GM19455 (cell line): ENCODE results near the gene ELF5.
A peak's percentile ranks its signal among the peaks of the same experiment; 100 is the strongest.

Experiments
- ATAC-seq: cut with Tn5 transposase; IDR thresholded peaks from one replicate; pipeline ENCODE4 v1.9.1; 2021; ENCODE audit not compliant: unreplicated experiment

ELF5 gene

DNA sequence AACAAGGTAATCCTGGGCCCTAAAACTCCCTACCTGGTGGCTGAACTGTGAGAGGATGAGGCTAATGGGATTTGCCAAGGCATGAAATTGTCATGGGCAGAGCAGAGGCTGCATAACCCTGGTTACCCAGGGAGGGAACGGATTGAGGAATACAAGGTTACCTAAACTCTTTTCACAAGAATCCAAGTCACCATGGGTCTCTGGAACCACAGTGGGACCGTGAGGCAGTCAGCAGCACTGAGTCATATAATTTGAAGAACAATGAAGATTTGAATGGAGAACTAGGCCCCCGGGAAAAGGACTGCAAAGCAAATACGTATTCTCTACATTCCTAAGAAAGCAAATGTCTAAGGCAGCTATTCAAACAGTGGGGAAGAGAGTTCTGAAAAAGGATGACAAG, 55.1 kb downstream of the ELF5 start:
- ATAC-seq = no peak

DNA sequence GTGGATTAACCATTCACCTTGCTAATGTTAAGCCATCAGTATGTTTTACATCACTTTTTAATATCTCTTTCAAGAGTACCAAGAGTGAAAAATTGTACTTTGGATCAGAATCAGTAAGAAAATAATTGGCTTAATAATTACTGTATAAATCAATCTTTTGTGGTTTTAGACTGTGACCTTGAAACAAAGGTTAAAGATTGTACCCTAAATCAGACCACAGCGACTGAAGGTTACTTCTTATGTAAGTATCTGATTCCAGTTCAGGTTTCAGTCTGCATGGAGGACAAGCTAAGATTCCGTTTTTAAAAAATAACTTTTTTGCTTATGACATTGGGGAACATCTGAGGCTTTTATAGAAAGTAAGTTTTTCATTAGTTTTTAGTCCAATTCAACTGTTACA, 56.0 kb downstream of the ELF5 start:
- no peak for ATAC-seq

DNA sequence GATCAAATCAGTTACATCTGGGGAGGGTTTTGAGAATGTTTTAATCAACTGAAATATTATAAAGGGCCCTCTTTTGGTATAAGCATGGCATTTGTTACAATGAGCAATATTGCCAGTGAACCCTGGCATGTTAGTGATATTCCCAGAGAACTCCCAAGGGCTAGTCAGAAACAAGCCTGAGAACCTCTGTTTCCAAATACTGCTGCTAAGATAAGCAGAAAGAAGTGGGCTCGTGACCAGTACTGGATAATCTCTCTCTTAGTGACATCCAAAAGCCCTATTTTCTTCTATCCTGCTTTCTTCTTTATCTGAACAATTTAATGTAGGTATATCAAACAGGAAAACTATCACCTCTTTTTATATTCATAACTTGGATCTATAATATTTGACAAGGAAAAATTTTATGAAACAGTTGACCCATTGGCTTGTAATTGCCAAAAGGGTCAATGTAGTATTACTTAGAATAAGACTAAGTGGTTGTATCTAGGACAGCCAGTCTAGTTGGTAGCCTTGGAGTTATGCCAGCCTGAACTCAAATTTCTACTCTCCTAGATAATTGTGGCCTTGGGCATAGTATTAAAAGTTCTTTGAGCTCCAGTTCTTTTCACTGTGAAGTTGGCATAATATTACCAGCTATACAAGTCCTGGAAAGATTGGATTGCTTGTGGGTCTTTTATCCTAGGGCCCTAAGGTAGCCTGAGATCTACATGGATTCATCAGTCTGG, 59.1 kb downstream of the ELF5 start:
- ATAC-seq = no peak

DNA sequence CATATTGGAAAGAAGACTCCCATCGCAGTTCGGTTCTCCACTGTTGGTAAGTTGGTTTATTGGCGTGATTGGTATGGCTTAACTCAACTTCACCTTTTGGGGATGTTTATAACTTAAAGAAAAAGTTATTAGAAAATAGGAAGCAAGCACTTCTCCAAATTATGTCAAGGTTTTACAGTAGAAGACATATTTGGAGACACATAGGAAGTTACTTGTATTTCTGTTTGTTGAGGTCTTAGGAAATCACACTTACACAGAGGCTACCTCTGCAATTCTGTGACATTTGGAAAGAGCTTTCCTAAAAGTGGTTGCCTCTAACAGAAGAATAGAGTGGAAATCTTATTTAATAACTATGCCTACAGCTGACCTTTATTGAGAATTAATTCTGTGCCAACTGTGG, 62.5 kb downstream of the ELF5 start:
- ATAC-seq = no peak

DNA sequence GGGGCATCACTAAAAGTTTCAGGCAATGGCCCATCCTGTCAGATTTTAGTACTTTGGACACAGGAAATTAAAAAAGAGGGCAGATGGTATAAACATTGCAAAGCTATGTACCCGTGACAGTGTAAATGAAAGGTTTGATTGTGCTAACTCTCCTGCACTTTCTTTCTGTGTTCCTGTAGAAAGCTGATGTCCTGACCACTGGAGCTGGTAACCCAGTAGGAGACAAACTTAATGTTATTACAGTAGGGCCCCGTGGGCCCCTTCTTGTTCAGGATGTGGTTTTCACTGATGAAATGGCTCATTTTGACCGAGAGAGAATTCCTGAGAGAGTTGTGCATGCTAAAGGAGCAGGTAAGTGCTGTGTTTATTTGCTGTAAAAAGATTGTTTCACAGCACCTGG, 64.6 kb downstream of the ELF5 start:
- ATAC-seq = no peak

DNA sequence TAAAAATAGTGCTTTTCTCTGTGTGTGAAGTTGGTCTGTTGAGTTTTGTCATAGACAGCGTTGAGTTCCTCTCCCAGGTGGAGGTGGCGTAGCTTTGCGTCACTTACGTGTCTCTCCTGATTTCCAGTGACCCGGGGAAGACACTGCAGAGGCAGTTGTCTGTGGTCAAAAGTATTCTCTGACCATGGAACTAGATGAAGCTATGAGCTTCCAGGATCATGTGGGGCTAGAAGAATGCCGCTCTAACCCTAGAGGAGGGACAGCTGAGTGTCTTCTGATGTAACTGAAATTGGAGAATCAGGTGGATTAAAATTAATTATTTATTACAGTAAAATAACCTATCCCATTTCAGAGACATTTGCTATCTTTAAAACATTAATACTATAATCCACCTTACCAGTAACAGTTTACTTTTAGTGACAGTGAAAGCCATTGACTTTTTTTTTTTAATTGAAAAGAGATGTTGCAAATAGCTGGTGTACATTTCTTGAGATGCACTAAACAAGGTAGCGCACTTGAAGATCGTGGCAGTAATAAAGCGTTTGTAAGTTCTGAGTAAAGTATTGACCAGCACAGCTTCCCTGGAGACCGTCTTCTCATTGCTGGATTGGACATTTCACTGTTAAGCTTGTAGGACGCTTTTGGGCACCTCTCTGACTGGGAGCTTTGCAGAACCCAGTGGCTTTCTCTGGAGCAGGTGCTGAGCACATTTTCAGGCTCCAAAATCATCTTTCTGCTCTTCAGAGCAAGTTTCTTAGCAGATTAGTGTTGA, 65.2 kb downstream of the ELF5 start:
- no peak for ATAC-seq

DNA sequence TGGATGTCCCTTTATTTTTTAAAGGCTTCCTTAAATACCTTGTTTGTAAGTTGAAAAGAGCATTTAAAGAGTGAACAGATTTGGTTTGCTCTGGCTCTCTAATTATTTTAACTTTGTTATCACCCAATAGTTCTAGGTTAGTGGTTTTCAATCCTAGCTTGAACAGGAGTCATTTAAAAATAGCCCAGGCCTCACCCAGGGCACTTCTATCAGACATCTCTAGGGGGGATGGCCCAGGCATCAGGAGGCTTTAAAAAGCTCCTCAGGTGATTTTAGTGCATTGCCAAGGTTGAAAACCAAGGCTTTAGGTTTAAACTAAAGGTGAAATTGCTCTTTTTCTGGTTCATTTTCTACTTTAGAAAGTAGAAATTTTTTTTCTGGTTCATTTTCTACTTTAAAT, 66.5 kb downstream of the ELF5 start:
- ATAC-seq = no peak

DNA sequence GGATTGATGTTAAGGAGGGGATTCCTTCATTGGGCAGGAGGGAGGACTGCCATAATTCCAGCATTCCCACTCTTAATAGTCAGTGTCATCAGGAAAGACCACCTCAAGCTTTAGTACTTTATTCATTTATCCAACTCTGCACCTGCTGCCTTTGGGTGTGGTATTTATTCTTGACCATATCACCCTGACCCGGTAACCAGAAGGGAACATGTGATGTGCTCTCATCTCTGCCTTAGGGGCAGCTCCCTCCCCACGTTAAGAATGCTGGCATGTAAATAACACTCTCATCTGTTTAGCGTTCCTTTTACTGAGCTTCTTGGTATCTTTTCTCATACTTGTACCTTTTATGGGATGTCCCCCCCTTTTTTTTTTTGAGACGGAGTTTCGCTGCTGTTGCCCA, 67.2 kb downstream of the ELF5 start:
- no peak for ATAC-seq

DNA sequence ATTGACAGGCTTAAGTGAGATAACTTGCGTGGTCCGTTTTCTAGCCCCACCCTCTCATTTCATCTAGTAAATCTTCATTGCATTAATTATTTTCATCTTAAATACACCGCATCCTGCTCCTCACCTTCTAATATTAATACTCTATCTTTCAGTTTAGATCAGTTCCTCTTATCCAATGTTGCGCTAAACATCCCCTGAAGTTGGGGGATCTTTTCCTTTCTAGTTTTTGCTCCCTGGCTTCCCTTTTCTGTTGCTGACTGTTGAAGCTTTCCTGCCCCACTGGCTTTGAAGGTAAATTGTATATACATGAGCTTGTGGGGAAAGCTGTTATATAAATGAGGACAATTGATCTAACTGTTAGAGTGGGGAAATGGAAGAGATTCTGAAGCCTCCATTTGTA, 67.6 kb downstream of the ELF5 start:
- no peak for ATAC-seq

DNA sequence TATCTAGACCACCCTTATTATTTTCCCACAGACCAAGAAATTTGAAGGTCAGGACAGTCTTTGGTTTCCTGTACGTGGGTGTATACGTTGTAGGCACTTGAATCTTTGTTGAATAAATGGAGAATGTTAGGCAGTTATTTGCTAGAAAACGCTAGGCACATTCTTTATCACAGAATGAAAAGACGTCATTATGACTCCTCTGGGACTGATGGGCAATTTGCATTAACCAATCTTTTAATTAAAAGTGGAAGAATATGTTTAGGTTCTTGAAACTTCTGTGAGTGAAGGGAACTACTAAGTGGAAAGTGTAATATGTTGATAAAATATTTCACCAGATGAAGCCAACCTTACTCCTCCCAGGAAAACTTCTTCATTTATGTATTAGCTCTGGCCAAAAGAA, 69.2 kb downstream of the ELF5 start:
- ATAC-seq = no peak

DNA sequence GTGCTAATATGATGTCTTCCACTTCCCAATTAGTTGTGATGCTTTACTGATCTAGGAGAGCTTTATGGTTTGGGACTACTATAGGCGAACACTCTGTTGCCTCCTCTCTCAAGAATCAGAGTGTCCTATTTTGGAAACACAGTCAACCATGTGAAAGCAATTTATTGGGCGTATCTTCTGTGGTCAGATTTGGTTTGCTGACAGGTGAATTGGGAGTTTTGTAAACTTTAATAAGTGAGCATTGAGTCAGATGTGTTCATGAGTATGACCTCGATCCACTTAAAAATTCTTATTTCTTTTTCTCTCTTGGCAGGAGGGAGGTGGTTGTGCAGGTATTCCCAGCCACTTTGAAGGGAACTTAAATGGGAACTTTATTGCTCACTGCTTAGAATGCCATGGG, 70.5 kb downstream of the ELF5 start:
- ATAC-seq = no peak

DNA sequence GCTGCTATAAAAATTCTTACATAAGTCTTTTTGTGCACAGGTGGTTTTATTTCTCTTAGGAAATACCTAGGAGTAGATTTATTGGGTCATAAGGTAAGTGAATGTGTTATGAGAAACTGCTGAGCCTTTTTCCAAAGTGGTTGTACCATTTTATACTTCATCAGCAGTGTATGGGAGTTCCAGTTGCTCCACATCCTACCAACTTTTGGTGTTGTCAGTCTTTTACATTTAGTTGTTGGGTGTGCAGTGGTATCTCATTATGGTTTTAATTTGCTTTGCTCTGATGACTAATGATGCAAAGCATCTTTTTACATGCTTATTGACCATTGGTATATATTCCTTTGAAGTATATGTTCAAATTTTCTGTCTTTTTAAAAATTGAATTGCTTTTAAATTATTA, 71.8 kb downstream of the ELF5 start:
- ATAC-seq = no peak

DNA sequence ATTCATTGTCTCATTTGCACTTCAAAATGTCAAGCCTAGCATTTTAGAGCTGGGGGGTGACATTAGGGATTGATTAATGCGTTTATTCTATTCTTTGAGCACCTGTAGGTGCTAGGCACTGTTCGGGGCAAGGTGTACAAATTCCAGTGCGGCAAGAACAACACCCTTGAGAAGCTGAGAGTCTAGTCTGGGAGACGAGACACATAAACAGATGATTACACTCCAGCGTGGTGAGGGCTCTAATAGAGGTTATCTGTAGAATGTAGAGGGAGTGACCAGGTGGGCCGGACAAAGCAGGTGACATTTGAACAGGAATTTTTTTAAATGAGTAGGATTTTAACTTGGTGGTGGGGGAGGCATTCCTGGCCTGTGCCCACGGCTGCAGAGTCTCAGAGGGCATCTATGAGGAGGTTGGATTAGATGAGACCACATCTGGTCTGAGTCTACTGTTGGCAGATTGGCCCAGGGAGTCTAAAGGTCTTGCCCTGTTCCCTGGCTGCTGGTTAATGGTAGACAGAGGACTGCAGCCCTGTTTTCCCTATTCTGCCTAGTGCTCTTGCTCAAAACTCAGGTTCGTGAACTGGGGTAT, 73.9 kb downstream of the ELF5 start:
- ATAC-seq = no peak

DNA sequence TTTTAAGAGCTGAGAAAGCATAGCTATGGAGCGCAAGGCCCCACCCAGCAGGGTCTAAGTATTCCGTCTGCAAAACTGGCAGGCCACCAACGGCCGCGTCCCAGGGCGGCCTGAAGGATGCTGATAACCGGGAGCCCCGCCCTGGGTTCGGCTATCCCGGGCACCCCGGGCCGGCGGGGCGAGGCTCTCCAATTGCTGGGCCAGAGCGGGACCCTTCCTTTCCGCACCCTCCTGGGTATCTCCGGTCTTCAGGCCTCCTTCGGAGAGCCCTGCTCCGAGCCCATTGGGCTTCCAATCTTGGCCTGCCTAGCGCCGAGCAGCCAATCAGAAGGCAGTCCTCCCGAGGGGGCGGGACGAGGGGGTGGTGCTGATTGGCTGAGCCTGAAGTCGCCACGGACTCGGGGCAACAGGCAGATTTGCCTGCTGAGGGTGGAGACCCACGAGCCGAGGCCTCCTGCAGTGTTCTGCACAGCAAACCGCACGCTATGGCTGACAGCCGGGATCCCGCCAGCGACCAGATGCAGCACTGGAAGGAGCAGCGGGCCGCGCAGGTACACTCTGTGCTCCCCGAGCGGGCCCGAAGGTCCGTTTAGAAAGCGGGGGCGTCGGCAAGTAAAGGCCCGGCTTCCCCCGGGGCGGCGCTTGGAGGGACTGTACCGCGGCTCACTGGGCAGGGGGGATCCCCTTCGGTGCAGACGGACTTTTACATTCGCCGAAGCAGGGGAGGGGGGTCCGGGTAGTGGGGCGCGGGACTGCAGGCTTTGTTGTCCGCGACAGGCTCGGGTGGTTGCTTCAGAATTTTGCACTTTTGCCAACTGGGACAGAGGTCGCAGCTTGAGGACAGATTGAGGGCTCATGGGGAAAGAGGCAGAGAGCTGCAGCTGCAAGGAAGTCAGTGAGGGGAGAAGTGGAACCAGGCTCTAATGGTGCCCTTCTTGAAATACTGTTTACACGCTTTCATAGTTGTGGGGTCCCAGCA, 74.8 kb downstream of the ELF5 start, which contains the start of gene CAT:
CAT (plus strand) TSS at position 406 of the 979 bp plus-strand sequence; CDS start at position 486, 80 bp downstream.
- peak; percentile 97 for ATAC-seq

DNA sequence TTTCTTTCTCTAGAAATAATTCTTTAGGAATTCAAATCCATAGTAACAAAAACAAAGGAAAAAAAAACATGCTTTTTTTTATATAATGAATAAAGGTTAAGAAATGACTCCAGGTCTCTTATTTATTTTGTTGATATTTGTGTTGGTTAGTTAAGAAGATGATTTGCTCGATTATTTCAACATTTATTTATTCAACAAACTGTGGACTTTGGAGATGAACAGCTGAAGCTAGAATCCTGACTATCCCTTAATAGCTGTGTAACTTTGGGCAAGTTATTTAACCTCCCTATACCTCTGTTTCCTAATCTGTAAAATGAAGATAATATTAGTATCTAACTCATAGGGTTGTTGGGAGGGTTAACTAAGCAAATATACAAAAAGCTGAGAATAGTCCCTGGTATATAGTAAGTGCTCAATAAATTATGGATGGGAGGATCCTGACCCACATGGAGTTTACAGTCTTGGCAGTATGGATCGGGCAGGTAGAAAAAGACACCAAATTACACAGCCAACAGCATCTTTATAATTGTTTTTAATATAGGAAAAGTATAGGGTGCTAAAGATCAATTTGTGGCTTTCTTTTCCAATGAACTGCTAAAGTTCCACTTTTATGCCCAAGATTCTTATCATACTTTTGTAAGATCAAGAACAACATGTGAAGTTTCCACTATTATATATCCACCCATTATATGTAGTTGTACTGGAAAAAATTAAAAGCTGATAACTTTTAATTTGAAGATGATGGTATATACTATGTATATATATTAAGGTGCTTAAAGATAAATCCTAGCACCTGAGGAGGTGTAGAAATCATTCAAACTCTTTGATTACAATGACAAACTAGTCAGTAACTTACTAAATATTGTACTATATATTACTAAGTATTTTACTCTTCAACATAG, 76.1 kb downstream of the ELF5 start:
- ATAC-seq = no peak

DNA sequence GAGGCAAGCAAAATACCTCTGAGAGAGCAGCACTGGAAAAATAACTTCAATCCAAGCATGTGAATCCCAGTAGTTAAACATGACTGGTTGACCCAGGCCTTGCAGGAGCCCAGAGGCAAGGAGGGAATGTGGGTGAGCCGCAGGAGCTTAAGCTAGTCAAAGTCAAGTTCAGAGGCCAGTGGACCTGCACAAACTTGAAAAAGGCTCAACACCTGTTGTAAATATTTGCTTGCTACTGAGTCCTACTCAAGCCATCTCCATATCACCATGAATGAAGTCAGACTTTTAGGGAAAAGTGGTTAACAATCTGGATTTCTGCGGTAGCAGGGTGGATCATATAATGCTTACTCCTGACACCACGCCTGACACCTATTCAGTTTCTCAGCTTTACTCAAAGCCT, 79.7 kb downstream of the ELF5 start:
- no peak for ATAC-seq

DNA sequence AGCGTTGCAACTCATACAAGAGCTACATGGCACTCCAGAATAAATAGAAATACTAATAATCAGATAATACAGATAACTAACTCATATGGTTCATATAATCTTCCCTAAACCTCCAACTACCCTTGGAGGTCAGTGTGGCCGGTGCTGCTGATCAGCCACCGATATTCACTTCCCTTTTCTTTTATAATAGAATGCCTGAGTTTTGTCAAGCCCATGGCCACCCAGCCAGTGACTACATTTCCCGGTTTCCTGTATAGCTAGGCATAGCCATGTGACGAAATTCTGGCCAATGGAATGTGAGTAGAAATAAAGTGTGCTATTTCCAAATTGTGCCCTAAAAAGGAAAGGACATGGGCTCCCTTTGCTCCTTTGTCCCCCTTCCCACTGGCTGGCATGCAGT, 80.8 kb downstream of the ELF5 start:
- no peak for ATAC-seq

DNA sequence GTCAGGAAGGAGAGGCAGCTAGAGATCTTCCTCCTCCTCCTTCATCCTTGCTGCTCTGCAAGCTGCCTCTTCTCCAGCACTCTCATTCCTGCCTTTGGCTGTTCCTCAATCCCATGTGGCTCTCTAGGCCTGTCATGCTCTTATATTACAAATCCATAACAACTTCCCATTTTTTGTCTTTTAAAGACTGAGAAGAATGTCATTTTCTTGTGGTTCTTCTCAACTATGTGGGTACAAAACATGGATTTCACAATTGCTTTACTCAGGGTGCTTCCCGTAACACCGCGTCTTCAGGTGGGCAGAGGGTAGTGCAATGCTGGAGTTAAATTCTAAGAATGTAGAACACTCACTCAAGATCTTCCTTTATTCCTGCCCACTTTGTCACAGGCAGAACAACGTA, 81.6 kb downstream of the ELF5 start:
- ATAC-seq = no peak
